ENCODE results near the gene MEIOB.
"Not testable (repeated sequence)": the region's sequence is repeated elsewhere in the genome, so short reads cannot be mapped to it uniquely, and the experiment has no call there.

MEIOB gene

GRCh38 chr16:1903220-1903574 lies 31.2 kb upstream of the MEIOB start:
- in situ Hi-C loops (cut with HindIII; ENCODE audit: low pct_unique_long_range_greater_than_20kb, low sequenced_read_pairs), result no loop called here
- TF ChIP-seq JUND (IDR thresholded peaks at IDR 0.05; ENCODE audit: low read depth), result no peak
- no peak for DNase-seq (ENCODE audit: low read depth in 1 of 2, low spot score in 1 of 2)

- no peak for DNase-seq (ENCODE audit: low read depth in 1 of 2, low spot score in 1 of 2)
Observed at GRCh38 chr16:1902547-1903219, 30.7 kb upstream of the MEIOB start.

GRCh38 chr16:1900452-1900774 lies 28.4 kb upstream of the MEIOB start:
- in situ Hi-C loops (cut with HindIII; ENCODE audit: low pct_unique_long_range_greater_than_20kb, low sequenced_read_pairs), result no loop called here
- TF ChIP-seq JUND (IDR thresholded peaks at IDR 0.05; ENCODE audit: low read depth), result no peak
- no peak for DNase-seq (ENCODE audit: low read depth in 1 of 2, low spot score in 1 of 2)

More at GRCh38 chr16:1902547-1903219, 30.7 kb upstream of the MEIOB start:
- no peak for TF ChIP-seq JUND (IDR thresholded peaks at IDR 0.05; ENCODE audit: low read depth)
- in situ Hi-C loops (cut with HindIII; ENCODE audit: low pct_unique_long_range_greater_than_20kb, low sequenced_read_pairs), result no loop called here

GRCh38 chr16:1899641-1900451 lies 27.9 kb upstream of the MEIOB start:
- peak; percentile 70 to 90 for DNase-seq (ENCODE audit: low read depth in 1 of 2, low spot score in 1 of 2)
- no peak for TF ChIP-seq JUND (IDR thresholded peaks at IDR 0.05; ENCODE audit: low read depth)
- in situ Hi-C loops (cut with HindIII; ENCODE audit: low pct_unique_long_range_greater_than_20kb, low sequenced_read_pairs), result no loop called here

GRCh38 chr16:1897692-1898091 lies 25.7 kb upstream of the MEIOB start:
- DNase-seq (ENCODE audit: low read depth in 1 of 2, low spot score in 1 of 2); in situ Hi-C loops (cut with HindIII; ENCODE audit: low pct_unique_long_range_greater_than_20kb, low sequenced_read_pairs): not testable (repeated sequence)

- in situ Hi-C loops (cut with HindIII; ENCODE audit: low pct_unique_long_range_greater_than_20kb, low sequenced_read_pairs), result no loop called here
- DNase-seq (ENCODE audit: low read depth in 1 of 2, low spot score in 1 of 2), result peak in 1 of 2 experiments; percentile 51
- TF ChIP-seq JUND (IDR thresholded peaks at IDR 0.05; ENCODE audit: low read depth), result no peak
Observed at GRCh38 chr16:1895949-1896675, 24.1 kb upstream of the MEIOB start.

GRCh38 chr16:1895068-1895467 lies 23.1 kb upstream of the MEIOB start:
- TF ChIP-seq JUND (IDR thresholded peaks at IDR 0.05; ENCODE audit: low read depth), result no peak
- no peak for DNase-seq (ENCODE audit: low read depth in 1 of 2, low spot score in 1 of 2)
- in situ Hi-C loops (cut with HindIII; ENCODE audit: low pct_unique_long_range_greater_than_20kb, low sequenced_read_pairs), result no loop called here

GRCh38 chr16:1890708-1891050 lies 18.7 kb upstream of the MEIOB start:
- no peak for TF ChIP-seq JUND (IDR thresholded peaks at IDR 0.05; ENCODE audit: low read depth)
- in situ Hi-C loops (cut with HindIII; ENCODE audit: low pct_unique_long_range_greater_than_20kb, low sequenced_read_pairs), result no loop called here
- no peak for DNase-seq (ENCODE audit: low read depth in 1 of 2, low spot score in 1 of 2)

- TF ChIP-seq JUND (IDR thresholded peaks at IDR 0.05; ENCODE audit: low read depth), result no peak
- in situ Hi-C loops (cut with HindIII; ENCODE audit: low pct_unique_long_range_greater_than_20kb, low sequenced_read_pairs), result no loop called here
- DNase-seq (ENCODE audit: low read depth in 1 of 2, low spot score in 1 of 2), result no peak
Observed at GRCh38 chr16:1890024-1890707, 18.2 kb upstream of the MEIOB start.

- TF ChIP-seq JUND (IDR thresholded peaks at IDR 0.05; ENCODE audit: low read depth), result no peak
- DNase-seq (ENCODE audit: low read depth in 1 of 2, low spot score in 1 of 2), result peak in 1 of 2 experiments; percentile 47
- in situ Hi-C loops (cut with HindIII; ENCODE audit: low pct_unique_long_range_greater_than_20kb, low sequenced_read_pairs), result no loop called here
Observed at GRCh38 chr16:1887711-1888354, 15.9 kb upstream of the MEIOB start.

GRCh38 chr16:1884889-1885288 lies 12.9 kb upstream of the MEIOB start:
- no peak for TF ChIP-seq JUND (IDR thresholded peaks at IDR 0.05; ENCODE audit: low read depth)
- no peak for DNase-seq (ENCODE audit: low read depth in 1 of 2, low spot score in 1 of 2)
- in situ Hi-C loops (cut with HindIII; ENCODE audit: low pct_unique_long_range_greater_than_20kb, low sequenced_read_pairs), result no loop called here

- DNase-seq (ENCODE audit: low read depth in 1 of 2, low spot score in 1 of 2), result peak in 1 of 2 experiments; percentile 49
- no peak for TF ChIP-seq JUND (IDR thresholded peaks at IDR 0.05; ENCODE audit: low read depth)
- in situ Hi-C loops (cut with HindIII; ENCODE audit: low pct_unique_long_range_greater_than_20kb, low sequenced_read_pairs), result no loop called here
Observed at GRCh38 chr16:1884155-1884760, 12.3 kb upstream of the MEIOB start.

GRCh38 chr16:1881172-1881571 lies 9.2 kb upstream of the MEIOB start:
- DNase-seq (ENCODE audit: low read depth in 1 of 2, low spot score in 1 of 2); in situ Hi-C loops (cut with HindIII; ENCODE audit: low pct_unique_long_range_greater_than_20kb, low sequenced_read_pairs): not testable (repeated sequence)

Measured in T47D (cell line).